GM18526 (cell line): ENCODE measurements around the gene PLA2G2C.

ENCODE experiments used
- POLR2A ChIP-seq: IDR thresholded peaks from 3 replicates; pipeline ENCODE4 v1.6.1; 2011; ENCODE audit not compliant: insufficient read length; ENCODE audit errors: extremely low read depth

PLA2G2C gene

DNA sequence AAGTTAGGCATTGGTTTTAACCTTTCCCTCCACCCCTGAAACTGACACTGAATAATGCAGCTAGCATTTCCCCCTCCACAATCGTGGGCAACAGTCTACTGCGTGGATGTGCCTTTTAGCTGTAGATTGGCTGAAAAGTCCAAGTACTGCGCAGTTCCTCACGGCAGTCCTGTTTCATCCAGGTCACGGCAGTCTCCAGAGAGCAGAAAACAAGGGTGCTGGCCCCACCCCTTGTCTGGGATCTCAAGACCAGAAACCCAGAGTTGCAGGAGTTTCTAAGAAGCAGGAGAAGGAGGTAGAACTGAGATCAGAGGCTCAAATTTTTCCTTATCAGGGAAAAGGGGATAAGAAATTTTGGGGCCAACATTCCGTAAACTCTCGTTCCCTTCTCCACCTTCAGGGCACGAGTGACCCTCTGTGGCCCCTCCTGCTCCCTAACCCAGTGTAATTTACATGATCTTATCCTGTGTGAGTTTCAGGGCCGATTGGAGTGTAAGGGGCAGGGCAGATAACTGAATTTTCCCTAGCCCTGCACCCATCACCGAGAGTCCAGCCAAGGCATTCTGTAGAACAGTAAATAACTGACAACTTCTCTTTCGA is 25.9 kb upstream of the PLA2G2C start:
- no peak for TF ChIP-seq POLR2A

DNA sequence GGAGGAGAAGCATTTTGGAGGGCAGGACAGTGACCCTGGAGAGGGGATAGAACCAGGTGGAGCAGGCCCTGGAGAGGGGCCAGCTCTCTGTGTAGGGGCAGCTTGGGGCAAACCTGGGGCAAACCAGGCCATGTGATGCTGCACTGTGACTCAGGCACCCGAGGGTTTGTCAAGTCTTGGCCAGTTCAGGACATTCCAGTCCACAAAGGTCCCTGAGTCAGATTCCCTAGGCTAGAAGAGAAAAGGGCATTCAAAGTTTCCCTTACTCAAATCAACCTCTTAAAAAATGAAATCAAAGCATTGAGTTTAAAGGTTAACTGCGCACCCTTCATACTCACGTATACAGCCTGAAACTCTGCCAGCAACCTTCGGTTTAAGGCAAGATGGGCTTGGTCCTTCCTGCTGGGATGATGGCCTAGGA is 25.2 kb upstream of the PLA2G2C start:
- TF ChIP-seq POLR2A: no peak

DNA sequence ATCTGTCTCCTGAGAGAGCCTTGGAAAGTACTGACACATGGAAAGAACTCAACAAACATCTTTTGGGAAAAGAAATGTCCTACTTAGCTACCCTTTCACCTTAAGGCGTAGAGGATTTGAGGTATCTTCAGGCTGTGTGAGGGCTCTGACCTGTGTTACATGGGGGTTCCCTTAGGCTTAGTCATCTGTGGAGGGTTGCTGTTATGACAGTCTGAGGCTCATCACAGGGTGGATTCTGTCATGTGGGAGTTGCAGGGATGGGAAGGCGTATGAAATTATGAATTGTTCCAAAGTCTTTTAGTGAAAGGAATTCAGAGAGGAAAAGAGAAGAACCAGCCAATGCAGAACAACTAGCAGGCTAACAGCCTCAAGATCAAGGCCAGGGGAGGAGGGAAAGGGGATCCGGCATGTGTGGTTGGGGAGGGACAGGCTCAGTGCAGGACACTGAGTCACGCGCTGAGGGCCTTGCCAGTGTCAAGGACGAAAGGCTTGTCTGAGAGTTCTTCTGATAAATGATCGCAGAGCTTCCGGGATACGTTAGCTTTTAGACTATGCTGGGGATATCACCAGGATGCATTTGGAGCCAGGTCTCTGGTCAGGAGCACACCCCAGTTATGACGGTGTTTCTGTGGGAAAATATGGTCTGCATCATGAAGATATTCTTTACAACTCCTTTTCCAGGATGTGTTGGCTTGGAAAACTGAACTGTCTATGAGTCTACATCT is 24.6 kb upstream of the PLA2G2C start:
- no peak for TF ChIP-seq POLR2A

DNA sequence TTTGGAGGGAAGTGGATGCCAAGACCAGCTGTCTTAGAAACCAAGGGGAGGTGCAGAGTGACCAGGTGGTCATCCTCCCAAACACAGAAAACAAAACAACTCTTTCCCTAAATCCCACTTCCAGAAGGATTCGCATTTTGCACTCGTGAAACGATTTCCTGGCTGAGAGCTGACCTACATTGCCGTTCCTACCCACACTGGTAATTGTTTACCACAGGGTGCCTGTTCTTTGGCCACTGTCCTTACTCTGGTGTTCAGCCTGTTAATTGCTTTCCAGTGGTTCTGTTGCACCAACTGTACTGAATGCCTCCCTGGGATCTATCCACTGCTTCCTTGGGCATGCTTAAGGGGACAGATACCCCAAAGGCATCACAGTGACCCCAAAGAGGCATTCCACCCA is 23.2 kb upstream of the PLA2G2C start:
- no peak for TF ChIP-seq POLR2A

DNA sequence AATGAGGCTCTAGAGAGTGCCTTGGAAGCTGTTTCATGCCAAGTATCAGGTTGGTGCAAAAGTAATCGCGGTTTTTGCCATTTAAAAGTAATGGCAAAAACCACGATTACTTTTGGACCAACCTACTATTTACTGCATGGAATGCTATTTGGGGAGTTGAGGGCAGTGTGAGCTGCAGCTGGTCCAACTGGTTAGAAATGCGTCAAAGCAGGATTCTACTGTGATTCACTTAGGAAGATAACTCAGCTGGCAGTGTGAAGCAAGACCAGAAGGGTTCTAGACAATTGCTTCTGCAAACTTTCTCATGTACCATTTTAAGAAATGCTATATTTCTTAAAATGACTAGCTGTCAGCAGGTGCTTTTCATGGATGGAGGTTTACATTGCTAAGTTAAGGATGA is 21.2 kb upstream of the PLA2G2C start:
- no peak for TF ChIP-seq POLR2A

DNA sequence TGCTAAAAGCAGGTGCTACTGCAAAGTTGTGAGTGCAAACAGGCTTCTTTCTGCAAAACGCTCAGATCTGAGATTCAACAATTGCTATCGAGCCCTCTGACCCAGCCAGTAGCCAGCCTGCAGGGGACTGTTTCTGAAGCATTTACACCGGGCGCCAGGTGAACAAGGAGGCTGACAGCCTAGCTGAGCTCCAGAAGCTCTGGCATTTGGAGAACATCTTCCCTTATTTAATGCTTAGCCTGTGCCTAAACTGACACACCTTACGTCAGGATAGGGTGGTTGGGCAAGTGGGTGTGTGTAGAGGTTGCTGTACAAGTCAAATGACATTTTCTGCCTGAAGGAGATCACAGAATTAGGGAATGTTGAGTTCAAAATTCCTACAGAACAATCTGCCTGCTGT is 15.8 kb upstream of the PLA2G2C start:
- no peak for TF ChIP-seq POLR2A

DNA sequence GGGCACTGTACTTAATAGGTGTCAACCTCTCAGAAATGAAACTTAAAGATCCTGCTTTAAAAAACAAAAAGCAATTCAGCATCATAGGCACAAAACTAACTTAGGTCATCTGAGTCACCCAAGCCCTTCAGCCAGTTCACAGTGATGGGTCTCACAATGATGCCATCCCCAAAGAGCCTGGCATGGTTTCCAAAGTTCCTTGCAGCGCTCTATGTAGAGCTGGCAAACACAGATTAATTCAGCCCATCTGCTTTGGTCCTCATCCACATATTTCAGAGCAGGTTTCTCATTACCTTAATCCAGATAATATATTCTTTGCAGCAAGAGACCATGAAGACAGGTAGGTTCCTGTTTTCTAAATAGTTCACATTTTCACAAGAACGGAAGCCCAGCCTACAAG is 14.6 kb upstream of the PLA2G2C start:
- no peak for TF ChIP-seq POLR2A

DNA sequence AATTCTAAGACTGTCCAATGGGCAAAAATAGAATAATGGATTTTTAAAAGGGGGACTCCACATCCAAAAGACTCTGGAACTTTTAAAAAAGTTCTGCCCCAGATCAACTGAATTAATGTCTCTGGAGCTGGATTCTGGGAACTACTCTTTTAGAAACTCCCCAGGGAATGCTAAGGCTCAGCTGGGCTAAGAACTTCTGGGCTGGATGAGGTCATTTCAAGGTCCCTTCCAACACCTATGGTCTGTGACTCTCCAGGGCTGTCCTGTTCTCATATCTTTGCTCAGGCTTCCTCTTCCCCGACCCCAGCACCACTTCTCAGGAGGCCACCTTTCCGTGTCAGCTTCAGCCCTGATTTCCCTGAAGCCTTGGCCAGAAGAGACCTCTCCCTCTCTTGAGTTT is 13.5 kb upstream of the PLA2G2C start:
- no peak for TF ChIP-seq POLR2A

DNA sequence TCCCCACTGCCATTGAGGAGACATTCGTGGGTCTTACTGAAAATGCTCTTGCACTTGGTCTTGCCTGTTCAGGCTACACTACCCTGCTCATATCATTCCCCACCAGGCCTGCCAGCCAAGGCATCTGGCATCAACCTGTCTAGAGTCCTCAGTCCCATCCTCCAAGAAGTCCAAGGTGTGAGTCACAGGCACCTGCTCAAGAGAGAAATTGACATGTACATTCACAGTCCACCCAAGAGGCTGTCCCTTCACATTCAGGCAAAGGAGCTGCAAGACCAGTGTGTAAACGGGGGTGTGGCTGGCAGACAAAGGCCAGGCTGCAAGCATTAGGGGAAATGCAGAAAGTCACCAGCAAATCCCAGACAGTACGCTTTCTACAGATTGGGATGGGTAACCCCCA is 13.1 kb upstream of the PLA2G2C start:
- no peak for TF ChIP-seq POLR2A

DNA sequence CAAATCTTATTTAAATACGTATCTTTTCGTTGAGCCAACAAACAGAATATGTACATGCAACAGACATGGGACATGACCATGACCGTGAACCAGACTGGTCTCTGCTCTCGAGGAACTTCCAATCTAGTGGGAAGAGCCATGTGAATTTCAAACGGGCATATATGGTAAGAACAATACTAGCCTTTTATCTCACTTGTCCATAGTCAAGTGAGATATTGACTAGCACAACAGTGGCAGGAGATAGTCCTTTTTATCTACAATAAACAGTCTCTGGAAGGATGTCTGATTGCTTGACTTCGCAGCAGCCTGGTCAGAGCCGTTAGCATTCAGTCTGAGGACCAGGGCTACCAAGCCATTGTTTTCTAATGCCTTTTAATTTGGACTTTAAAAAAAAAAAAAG is 12.6 kb upstream of the PLA2G2C start:
- TF ChIP-seq POLR2A: no peak

DNA sequence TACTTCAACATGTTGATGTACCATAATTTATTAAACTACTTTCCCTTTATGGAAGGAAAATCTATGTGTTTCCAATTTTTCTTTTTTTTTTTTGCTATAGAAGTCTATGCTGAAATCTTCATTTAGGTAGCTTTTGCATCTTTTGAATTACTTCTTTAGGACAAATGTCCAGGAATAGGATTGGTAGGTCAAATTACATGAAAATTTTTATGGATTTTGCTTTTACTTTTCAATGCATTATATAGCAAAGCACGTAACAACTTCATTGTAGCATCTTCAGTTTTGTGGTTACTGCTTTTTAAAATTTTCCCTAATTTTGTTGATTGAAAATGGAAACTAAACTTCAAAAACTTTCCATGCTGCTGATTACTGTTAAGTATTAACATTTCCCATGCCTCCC is 12.0 kb upstream of the PLA2G2C start:
- no peak for TF ChIP-seq POLR2A

DNA sequence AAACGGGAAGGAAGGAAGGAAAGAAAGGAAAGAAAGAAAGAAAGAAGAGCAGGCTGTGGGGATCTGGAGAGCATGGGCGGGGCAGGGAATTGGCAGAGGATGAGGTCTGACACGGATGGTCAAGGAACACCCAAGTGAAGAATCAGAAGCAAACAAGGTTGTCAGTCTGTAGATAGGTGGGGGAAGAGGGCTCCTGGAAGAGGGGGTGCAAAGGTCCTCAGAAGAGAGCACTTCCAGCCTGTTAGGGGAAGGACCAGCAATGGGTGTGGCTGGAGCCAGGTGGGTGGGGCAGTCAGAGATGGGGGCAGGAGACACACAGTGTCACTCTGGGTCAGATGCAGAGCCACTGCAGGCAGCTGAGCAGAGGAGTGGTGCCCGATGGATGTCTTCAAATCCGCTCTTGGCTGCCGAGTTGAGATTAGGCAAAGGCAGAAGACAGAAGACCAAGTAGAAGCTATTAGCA is 11.0 kb upstream of the PLA2G2C start:
- TF ChIP-seq POLR2A: no peak

DNA sequence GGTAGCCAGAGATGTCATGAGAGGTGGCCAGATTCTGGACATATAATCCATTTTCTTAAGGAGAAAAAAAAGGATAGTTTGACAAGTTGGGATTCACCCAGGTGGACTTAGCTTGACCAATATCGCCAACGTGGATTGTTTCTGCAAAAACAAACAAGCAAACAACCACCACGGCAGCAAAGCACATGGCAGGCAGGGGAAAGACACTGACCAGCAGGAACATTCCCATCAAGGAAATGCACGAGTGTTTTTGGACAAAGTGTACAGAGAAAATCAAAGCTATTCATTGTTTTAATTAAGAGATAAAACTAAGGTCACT is 9.1 kb upstream of the PLA2G2C start:
- no peak for TF ChIP-seq POLR2A

DNA sequence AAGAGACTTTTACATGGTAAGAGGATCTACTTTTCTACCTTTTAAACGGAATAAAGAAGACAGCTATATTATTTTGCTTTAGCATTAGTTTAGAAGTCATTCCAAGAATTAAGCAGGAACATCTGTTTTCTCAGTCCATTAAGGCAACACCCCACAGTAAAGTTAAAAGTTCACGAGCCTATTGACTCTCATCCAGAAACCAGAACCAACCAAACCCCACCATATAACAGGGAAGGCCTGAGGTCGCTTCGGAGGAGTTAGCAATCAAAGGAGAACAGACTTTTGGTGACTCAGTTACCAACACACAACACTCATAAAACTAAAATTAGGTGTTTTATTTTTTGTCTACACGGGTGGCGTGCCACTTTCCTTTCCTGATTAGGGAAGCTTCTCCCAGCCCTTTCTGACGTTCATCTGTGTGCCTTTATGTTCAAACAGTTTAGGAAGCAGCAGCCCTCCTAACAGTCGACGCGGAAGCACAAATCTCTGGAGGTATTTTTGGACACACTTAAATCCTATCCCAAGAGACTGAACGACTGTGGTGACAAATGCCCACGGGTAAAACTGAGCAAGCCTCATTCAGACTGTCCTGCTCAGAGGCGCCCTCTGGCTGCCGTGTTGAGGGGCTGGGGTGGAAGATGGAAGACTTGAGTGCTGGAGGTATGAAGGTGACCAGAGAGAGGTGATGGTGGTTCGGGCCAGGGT is 8.6 kb upstream of the PLA2G2C start:
- no peak for TF ChIP-seq POLR2A

DNA sequence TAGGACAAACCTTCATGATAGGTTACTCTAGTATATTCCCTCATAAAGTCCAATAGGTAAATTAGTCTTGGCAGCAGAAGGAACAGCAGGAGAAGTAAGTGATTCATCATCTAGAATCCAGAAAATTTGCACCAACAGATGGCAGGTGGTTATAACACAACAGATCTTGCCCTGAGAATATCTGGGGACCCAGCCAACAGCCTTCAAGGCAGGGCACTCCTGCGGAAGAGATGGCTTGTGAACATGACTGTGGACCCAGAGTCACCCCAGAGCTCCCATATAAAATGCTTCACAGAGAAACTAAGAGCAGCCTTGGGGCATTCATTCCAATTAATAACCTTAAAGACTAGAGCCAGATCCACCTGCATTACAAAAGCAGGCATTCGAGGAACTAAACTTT is 7.9 kb upstream of the PLA2G2C start:
- TF ChIP-seq POLR2A: no peak

DNA sequence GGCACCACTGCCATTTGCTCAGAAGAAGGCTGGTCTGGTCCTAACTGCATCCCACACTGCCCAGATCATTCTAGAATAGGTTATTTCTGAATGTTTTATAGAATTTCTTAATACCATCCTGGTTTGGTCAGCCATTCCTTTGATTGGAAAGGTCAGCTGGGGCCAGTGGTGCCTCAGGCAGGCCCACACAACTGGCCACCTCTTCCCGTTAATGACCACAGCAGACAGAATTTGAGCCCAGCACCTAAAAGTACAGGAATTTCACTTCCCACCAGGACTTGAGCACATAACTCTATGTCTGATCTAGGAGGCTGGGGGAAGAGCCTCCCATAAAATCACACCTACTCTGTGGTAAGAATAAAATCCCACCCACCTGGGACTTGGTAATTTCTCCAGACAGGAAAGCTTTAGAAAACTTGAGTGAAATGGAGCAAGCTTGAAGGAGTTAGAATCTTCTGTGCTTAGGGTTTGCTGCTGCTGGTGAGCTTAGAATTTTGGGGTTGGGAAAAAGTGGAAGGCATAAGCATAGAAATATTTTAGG is 6.6 kb upstream of the PLA2G2C start:
- no peak for TF ChIP-seq POLR2A
